ENCODE results near the gene SMYD3. TPM values are rescaled to one million over a fixed set of nuclear protein-coding genes. Genes with fewer than 3 reads are reported as not detected.
"Not testable (repeated sequence)": the region's sequence is repeated elsewhere in the genome, so short reads cannot be mapped to it uniquely, and the experiment has no call there.

SMYD3 gene
- total RNA-seq, 2 experiments from 2014 or later: 17.1 TPM

DNA sequence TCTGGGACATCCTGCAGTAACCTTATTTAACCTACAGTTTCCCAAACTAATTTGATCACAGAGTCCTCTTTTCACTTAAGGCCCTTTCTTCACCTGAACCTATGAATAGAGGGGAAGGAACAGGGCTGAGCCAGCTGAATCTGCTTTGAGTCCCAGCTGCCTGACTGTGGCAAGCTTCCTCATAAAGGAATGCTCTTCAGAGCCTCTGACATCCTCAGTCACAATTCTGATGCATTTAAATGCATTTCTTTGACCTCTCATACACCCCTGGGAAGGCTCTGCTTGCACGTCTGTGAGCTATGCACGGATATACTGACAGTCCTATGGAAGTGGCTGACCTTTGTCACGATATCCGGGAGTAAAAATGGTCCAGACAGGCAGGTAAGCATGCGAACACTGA is 673.1 kb downstream of the SMYD3 start:
- POLR2A ChIA-PET: no interaction called here

DNA sequence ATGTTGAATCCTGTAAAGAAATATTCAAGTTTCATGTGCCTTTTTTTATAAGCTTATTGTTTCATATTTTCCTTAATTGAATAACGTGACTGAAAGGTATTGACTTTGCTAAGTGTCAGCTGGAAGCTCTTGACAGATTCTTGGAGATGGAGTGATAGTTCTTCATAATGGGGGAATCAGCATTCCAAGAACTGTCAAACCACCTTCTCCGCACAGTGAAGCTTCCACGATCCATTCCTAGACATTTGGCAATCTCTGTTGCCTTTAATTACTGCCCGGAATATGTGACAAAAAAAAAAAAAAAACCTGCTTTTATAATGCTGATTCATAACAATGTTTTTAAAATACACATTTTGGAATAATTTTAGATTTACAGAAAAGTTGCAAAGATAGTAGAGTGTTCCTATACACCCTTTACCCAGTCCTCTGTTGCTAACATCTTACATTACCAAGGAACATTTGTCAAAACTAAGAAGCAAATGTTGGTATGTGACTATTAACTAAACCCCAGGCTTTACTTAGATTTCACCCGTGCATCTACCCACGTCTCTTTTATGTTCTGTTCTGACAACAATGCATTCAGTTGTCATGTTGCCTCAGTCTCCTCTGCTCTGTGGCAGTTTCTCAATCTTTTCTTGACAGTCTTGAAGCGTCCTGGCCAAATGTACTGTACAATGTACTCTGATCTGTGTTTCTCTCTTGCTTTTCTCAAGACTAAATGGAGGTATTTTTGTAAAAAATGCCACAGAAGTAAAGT is 674.1 kb downstream of the SMYD3 start:
- POLR2A ChIA-PET: no interaction called here
- DNase-seq: no peak
- H3K27me3 Mint-ChIP-seq: no peaks in the 10 kb centered on the region
- no peak overlapping the region for H3K4me3 Mint-ChIP-seq
- H3K9me3 Mint-ChIP-seq: peaks cover 5% of the 10 kb centered on the region
- H3K27ac Mint-ChIP-seq: no peak overlapping the region
- H3K36me3 Mint-ChIP-seq (ENCODE audit: low read depth): no peaks in the 10 kb centered on the region
- CTCF ChIA-PET: no interaction called here
- no peaks in the 10 kb centered on the region for H3K4me1 Mint-ChIP-seq

More for the DNA sequence above, 673.1 kb downstream of the SMYD3 start:
- no peak overlapping the region for H3K4me3 Mint-ChIP-seq
- no peaks in the 10 kb centered on the region for H3K27me3 Mint-ChIP-seq
- DNase-seq: no peak
- no peaks in the 10 kb centered on the region for H3K4me1 Mint-ChIP-seq
- H3K36me3 Mint-ChIP-seq (ENCODE audit: low read depth): no peaks in the 10 kb centered on the region
- peaks cover 5% of the 10 kb centered on the region for H3K9me3 Mint-ChIP-seq
- CTCF ChIA-PET: no interaction called here
- H3K27ac Mint-ChIP-seq: no peak overlapping the region

DNA sequence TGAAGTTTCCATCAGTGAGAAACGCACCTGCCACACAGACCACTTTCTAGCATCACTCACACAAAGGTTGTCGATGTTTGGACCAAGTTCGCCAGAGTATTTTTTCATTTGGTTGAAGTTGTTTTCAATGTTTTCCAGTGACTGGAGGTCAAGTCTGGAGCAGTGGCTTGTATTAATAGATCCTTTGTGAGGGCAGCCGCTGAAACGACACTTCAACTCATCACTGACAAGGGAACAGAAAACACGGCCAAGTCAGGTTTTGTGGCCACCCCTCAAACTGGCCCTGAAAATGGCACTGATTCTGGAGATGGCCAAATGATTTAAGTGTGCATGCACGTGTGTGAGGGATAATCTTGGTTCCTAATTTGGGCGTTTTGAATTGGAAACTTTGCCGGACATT is 675.6 kb downstream of the SMYD3 start:
- Mint-ChIP-seq H3K9me3 (peaks cover 5% of the 10 kb centered on the region), H3K27ac (no peak overlapping the region), H3K4me1 (no peaks in the 10 kb centered on the region), H3K27me3 (no peaks in the 10 kb centered on the region), H3K36me3 (ENCODE audit: low read depth) (no peaks in the 10 kb centered on the region), H3K4me3 (no peak overlapping the region)
- ChIA-PET CTCF (no interaction called here), POLR2A (no interaction called here)
- DNase-seq: no peak

DNA sequence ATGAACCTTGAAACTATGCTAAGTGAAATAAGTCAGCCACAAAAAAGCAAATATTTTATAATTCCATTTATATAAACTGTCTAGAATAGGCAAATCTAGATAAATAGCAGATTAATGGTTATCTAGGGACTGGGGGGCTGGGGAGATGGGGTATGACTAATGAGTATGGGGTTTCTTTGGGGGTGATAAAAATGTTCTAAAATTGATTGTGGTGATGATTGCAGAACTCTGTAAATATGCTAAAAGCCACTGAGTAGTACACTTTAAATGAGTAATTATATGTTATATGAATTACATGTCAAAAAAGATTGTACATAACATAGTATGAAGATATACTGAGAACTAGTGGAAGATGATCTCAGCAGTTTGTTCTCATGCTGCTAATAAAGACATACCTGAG is 677.3 kb downstream of the SMYD3 start:
- H3K27me3 Mint-ChIP-seq: no peaks in the 10 kb centered on the region
- H3K4me3 Mint-ChIP-seq: no peak overlapping the region
- DNase-seq: no peak
- H3K27ac Mint-ChIP-seq: no peak overlapping the region
- no peaks in the 10 kb centered on the region for H3K36me3 Mint-ChIP-seq (ENCODE audit: low read depth)
- ChIA-PET POLR2A (no interaction called here), CTCF (no interaction called here)
- H3K9me3 Mint-ChIP-seq: peaks cover 9% of the 10 kb centered on the region
- no peaks in the 10 kb centered on the region for H3K4me1 Mint-ChIP-seq

DNA sequence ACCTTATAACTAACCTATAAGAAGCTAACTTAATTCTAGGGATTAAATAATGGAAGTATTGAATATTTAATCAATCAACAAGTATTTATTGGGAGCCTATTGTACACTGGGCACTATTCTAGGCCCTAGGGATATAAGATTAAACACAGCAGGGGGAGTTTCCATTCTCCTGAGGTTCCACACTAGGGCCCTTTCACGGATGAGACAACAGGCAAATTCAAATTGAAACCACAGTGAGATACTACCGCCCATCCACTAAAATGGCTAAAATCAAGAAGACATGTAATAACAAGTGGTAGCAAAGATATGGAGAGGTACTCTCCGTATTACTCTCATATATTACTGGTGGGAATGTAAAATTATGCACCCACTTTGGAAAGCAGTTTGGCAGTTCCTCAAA is 677.9 kb downstream of the SMYD3 start:
- ChIA-PET POLR2A (no interaction called here), CTCF (no interaction called here)
- H3K27me3 Mint-ChIP-seq: no peaks in the 10 kb centered on the region

DNA sequence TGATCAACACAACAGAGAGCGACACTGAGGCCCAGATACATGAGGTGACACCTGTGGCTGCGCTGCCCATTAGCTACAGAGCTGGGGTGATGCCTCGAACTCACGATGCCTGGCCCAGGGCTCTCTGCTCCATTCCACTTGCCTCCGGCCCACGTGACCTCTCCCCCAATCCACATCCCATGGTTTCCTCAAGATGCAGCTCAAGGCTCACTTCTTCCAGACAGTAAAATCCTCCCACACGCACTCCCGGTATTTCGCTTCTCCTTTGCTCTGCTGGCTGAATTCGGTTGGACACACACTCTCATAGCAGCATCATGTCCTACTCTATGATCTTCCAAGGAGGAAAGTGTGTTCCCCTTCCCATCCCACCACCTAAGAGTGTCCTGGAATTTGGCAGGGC is 679.8 kb downstream of the SMYD3 start:
- no peak overlapping the region for H3K27ac Mint-ChIP-seq
- H3K4me3 Mint-ChIP-seq: no peak overlapping the region
- DNase-seq: no peak
- H3K27me3 Mint-ChIP-seq: no peaks in the 10 kb centered on the region
- ChIA-PET POLR2A (no interaction called here), CTCF (no interaction called here)
- peaks cover 9% of the 10 kb centered on the region for H3K9me3 Mint-ChIP-seq
- no peaks in the 10 kb centered on the region for H3K36me3 Mint-ChIP-seq (ENCODE audit: low read depth)
- H3K4me1 Mint-ChIP-seq: no peaks in the 10 kb centered on the region

More for the DNA sequence above, 677.9 kb downstream of the SMYD3 start:
- Mint-ChIP-seq H3K4me1 (no peaks in the 10 kb centered on the region), H3K27ac (no peak overlapping the region), H3K4me3 (no peak overlapping the region), H3K9me3 (peaks cover 9% of the 10 kb centered on the region), H3K36me3 (ENCODE audit: low read depth) (no peaks in the 10 kb centered on the region)
- no peak for DNase-seq

DNA sequence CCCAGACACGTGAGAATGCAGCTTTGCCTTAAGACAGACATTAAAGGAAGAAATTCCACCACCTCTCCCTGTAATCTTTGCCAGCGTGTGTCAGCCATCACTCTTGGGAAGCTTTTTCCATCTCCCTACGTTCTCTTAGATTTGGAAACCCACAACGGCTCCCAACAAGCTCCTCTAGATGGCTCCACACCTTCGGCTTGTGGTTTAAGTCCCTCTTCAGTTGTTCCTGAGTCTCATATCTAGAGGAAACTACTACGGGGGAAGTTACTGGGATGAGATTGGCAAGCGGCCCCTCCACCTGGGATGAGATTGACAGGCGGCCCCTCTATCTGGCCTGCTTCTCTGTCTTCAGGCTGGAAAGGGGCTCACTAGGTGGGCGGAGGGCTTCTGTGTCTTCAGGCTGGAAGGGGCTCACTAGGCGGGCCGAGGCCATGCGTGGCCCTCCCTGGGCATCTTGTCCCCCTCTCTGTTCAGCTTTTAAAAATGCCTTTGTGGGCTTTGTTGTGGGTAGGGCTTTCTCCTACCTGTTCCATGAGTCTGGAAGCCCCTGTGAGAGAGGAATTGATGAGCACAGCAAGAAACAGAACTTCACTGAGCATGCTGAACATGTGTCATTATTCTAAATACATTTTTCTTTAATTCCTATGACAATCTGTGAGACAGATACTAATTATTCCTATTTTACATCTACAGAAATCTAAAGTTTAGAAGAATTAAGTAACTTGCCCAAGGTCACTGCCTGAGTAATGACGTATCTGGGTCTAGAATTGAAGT is 681.8 kb downstream of the SMYD3 start:
- no peak for DNase-seq
- Mint-ChIP-seq H3K4me1 (no peaks in the 10 kb centered on the region), H3K36me3 (ENCODE audit: low read depth) (no peaks in the 10 kb centered on the region), H3K27me3 (no peaks in the 10 kb centered on the region), H3K27ac (no peak overlapping the region), H3K9me3 (peaks cover 4% of the 10 kb centered on the region), H3K4me3 (no peak overlapping the region)
- ChIA-PET CTCF (interaction anchor here (0.7 kb wide), 1 partner anchor 278 kb away, joined by 4 read pairs; no protein-coding TSS in a partner anchor), POLR2A (no interaction called here)

DNA sequence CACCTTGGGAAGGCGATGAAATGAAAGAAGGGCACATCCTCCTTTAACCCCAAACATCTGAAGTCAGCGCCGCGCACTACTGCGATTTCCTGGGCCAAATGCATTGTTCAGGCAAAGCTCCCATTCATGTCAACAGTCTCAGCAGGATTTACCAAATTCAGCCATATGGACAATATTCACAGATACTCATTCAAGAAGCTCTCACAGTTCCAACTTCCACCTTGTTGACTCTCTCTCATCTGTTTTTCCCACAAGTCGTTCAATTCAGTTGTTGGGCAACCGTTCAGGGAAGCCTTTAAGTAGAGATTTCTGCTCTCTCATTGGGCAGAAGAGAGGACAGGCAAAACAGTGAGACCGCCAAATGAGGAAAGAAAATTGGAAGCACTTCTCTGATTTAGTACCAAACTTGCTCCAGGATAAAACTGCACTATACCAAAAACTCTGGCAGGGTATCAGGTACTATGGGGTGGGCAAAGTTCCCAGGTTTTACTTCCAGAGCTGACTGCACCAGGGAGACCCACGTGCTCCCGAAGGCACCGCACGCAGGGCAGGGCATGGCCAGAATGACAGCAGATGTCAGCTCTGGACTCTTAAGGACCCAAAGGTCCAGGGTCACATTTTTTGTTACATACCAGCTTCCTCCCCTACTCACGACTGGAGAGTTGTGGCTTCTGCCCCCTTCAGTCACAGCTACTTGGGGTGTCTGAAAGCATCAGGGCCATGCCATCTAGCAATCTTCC is 683.5 kb downstream of the SMYD3 start:
- H3K4me3 Mint-ChIP-seq: no peak overlapping the region
- ChIA-PET POLR2A (no interaction called here), CTCF (no interaction called here)
- H3K27ac Mint-ChIP-seq: no peak overlapping the region
- no peak for DNase-seq
- no peaks in the 10 kb centered on the region for H3K36me3 Mint-ChIP-seq (ENCODE audit: low read depth)
- H3K27me3 Mint-ChIP-seq: no peaks in the 10 kb centered on the region
- H3K4me1 Mint-ChIP-seq: no peaks in the 10 kb centered on the region
- H3K9me3 Mint-ChIP-seq: peaks cover 4% of the 10 kb centered on the region

DNA sequence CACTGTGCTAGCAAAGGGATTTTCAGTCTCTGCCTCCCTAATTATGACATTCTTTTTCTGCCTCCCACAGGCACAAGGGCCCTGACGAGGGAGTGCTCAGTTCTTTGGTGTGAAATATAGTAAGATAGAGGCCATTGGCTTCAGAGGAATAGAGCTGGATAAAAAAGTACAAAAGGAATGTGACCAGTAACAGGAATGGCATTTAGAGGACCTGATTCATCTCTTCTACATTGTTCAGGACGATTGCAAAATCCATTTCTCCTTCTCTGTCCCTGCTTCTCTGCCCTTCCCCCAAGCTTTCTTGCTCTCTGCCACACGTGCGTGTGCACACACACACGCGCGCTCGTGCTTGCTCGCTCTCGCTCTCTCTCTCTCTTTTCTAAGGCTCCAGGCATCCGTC is 684.1 kb downstream of the SMYD3 start:
- H3K27me3 Mint-ChIP-seq: no peaks in the 10 kb centered on the region
- peaks cover 4% of the 10 kb centered on the region for H3K9me3 Mint-ChIP-seq
- no peak overlapping the region for H3K27ac Mint-ChIP-seq
- ChIA-PET POLR2A (no interaction called here), CTCF (no interaction called here)
- H3K4me1 Mint-ChIP-seq: no peaks in the 10 kb centered on the region
- no peak for DNase-seq
- H3K4me3 Mint-ChIP-seq: no peak overlapping the region
- no peaks in the 10 kb centered on the region for H3K36me3 Mint-ChIP-seq (ENCODE audit: low read depth)

DNA sequence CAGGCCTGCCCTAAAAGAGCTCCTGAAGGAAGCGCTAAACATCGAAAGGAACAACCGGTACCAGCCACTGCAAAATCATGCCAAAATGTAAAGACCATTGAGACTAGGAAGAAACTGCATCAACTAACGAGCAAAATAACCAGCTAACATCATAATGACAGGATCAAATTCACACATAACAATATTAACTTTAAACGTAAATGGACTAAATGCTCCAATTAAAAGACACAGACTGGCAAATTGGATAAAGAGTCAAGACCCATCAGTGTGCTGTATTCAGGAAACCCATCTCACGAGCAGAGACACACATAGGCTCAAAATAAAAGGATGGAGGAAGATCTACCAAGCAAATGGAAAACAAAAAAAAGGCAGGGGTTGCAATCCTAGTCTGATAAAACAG is 688.7 kb downstream of the SMYD3 start:
- H3K27ac Mint-ChIP-seq; H3K4me3 Mint-ChIP-seq; H3K9me3 Mint-ChIP-seq; CTCF ChIA-PET; DNase-seq; H3K27me3 Mint-ChIP-seq; H3K4me1 Mint-ChIP-seq; POLR2A ChIA-PET; H3K36me3 Mint-ChIP-seq (ENCODE audit: low read depth): not testable (repeated sequence)

DNA sequence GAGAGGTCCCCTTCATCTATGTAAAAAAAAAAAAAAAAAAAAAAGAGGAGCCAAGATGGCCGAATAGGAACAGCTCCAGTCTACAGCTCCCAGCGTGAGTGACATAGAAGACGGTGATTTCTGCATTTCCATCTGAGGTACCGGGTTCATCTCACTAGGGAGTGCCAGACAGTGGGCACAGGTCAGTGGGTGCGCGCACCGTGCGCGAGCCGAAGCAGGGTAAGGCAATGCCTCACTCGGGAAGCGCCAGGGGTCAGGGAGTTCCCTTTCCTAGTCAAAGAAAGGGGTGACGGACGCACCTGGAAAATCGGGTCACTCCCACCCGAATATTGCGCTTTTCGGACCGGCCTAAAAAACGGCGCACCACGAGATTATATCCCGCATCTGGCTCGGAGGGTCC is 690.6 kb downstream of the SMYD3 start:
- H3K4me1 Mint-ChIP-seq; DNase-seq; H3K4me3 Mint-ChIP-seq; POLR2A ChIA-PET; CTCF ChIA-PET; H3K27me3 Mint-ChIP-seq; H3K36me3 Mint-ChIP-seq (ENCODE audit: low read depth); H3K9me3 Mint-ChIP-seq; H3K27ac Mint-ChIP-seq: not testable (repeated sequence)

DNA sequence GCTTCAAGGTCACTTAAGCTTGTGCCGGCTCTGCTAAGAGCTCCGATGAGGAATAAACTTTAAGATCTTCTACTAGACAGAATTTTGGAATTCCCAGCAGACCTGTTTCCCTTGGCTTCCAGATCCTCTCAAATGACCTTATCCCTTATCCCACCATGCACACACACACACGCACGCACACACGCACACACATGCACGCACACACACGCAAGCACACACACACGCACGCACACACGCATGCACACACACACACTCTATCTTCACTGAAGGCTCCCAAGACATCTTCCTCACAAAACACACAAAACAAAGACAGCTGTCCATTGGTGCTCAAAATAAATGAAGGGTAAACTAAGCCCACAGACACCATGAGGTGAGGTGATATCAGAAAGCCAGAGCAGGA is 692.4 kb downstream of the SMYD3 start:
- no peaks in the 10 kb centered on the region for H3K9me3 Mint-ChIP-seq
- no peak for DNase-seq
- no peak overlapping the region for H3K27ac Mint-ChIP-seq
- H3K4me3 Mint-ChIP-seq: no peak overlapping the region
- ChIA-PET CTCF (no interaction called here), POLR2A (no interaction called here)
- H3K4me1 Mint-ChIP-seq: no peaks in the 10 kb centered on the region
- no peaks in the 10 kb centered on the region for H3K36me3 Mint-ChIP-seq (ENCODE audit: low read depth)
- H3K27me3 Mint-ChIP-seq: no peaks in the 10 kb centered on the region

DNA sequence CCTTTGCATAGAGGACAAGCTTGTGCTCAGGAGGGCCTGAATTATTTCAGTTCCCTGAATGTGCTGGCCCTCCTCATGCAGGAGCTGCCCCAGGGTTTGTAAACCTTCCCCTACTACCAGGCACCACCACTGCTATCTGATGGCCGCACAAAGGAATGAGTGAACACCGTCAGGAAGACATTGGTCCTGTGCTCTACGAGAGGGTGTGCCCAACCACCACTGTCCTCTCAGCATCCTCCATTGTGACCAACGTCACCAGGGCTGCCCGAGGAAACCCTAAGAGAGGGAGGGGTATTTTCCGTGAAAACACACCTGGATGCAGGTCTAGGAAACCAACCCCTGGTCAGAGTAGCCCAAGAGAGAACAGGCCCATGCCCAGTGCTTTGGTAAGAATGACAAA is 694.8 kb downstream of the SMYD3 start:
- no peak overlapping the region for H3K27ac Mint-ChIP-seq
- H3K9me3 Mint-ChIP-seq: no peaks in the 10 kb centered on the region

More for the DNA sequence above, 694.8 kb downstream of the SMYD3 start:
- H3K4me3 Mint-ChIP-seq: no peak overlapping the region
- no peaks in the 10 kb centered on the region for H3K36me3 Mint-ChIP-seq (ENCODE audit: low read depth)
- CTCF ChIA-PET: no interaction called here
- H3K4me1 Mint-ChIP-seq: peaks cover 3% of the 10 kb centered on the region
- no peak for DNase-seq
- POLR2A ChIA-PET: no interaction called here
- no peaks in the 10 kb centered on the region for H3K27me3 Mint-ChIP-seq

All from activated CD4-positive, alpha-beta T cell treated with anti-CD3 and anti-CD28 coated beads, Interleukin-2, amount 10 ng/mL, durations not matched to agents 7 days and 5 days (primary cell).